Breast epithelium (tissue), 3 donors: Measurements from ENCODE around the gene SLTM.

ENCODE experiments used
- POLR2A ChIP-seq: fragments of 450-650 bp; IDR thresholded peaks from one replicate; pipeline ENCODE4 v1.6.1; 2016; ENCODE audit warnings: antibody characterized with exemption, mild to moderate bottlenecking, moderate library complexity
- POLR2AphosphoS5 ChIP-seq, 3 donors: sonication (generic); formaldehyde crosslinking; IDR thresholded peaks; one replicate each; pipeline ENCODE4 v1.6.1; 2017; ENCODE audit warnings: antibody characterized with exemption in 3 of 3
- TF ChIP-seq, protein P1 (sequence below), 3 donors: fragments of 450-650 bp; IDR thresholded peaks; one replicate each; pipeline ENCODE4 v1.5.1; 2016 to 2017; ENCODE audit warnings: antibody characterized with exemption in 3 of 3, mild to moderate bottlenecking in 3 of 3, moderate library complexity in 3 of 3

- TF ChIP-seq, protein P1, sequence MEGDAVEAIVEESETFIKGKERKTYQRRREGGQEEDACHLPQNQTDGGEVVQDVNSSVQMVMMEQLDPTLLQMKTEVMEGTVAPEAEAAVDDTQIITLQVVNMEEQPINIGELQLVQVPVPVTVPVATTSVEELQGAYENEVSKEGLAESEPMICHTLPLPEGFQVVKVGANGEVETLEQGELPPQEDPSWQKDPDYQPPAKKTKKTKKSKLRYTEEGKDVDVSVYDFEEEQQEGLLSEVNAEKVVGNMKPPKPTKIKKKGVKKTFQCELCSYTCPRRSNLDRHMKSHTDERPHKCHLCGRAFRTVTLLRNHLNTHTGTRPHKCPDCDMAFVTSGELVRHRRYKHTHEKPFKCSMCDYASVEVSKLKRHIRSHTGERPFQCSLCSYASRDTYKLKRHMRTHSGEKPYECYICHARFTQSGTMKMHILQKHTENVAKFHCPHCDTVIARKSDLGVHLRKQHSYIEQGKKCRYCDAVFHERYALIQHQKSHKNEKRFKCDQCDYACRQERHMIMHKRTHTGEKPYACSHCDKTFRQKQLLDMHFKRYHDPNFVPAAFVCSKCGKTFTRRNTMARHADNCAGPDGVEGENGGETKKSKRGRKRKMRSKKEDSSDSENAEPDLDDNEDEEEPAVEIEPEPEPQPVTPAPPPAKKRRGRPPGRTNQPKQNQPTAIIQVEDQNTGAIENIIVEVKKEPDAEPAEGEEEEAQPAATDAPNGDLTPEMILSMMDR (IDR thresholded peaks at IDR 0.05), result no peak
- TF ChIP-seq POLR2AphosphoS5 (IDR thresholded peaks at IDR 0.05) (no peak), POLR2A (no peak)
These were observed 60.2 kb downstream of the SLTM start for GRCh38 chr15:58873267-58873666.
